Smooth muscle cell (in vitro differentiated cells): ENCODE measurements around the gene EPB41L4B. TPM values are rescaled to one million over a fixed set of nuclear protein-coding genes. Genes with fewer than 3 reads are reported as not detected.

Experiments used
- DNase-seq: peaks from one replicate; lab custom pipeline; 2025; ENCODE audit not compliant: unreplicated experiment; lab: John Stamatoyannopoulos, UW
- H2AFZ ChIP-seq: fragments of 200-600 bp; sonication (generic); 2 replicates; pipeline ENCODE4 v1.6.0; 2016; ENCODE audit warnings: antibody characterized with exemption, low read depth, mild to moderate bottlenecking
- H3F3A ChIP-seq: fragments of 200-600 bp; sonication (generic); 2 replicates; pipeline ENCODE4 v1.6.0; 2017; ENCODE audit warnings: antibody characterized with exemption, low read depth
- H3K27ac ChIP-seq: fragments of 200-600 bp; sonication (generic); 2 replicates; pipeline ENCODE4 v1.5.1; 2016; ENCODE audit warnings: low read depth, mild to moderate bottlenecking
- H3K27me3 ChIP-seq: fragments of 200-600 bp; sonication (generic); 2 replicates; pipeline ENCODE4 v1.6.1; 2016; ENCODE audit warnings: low read depth, mild to moderate bottlenecking
- H3K36me3 ChIP-seq: fragments of 200-600 bp; sonication (generic); 2 replicates; pipeline ENCODE4 v1.5.1; 2016; ENCODE audit warnings: low read depth
- H3K4me1 ChIP-seq: fragments of 200-600 bp; sonication (generic); 2 replicates; pipeline ENCODE4 v1.5.1; 2016; ENCODE audit warnings: low read depth
- H3K4me2 ChIP-seq: fragments of 200-600 bp; sonication (generic); 2 replicates; pipeline ENCODE4 v1.6.0; 2016; ENCODE audit warnings: mild to moderate bottlenecking
- H3K4me3 ChIP-seq: fragments of 200-600 bp; sonication (generic); 2 replicates; pipeline ENCODE4 v1.5.1; 2016; ENCODE audit warnings: mild to moderate bottlenecking
- H3K79me2 ChIP-seq: fragments of 200-600 bp; sonication (generic); 2 replicates; pipeline ENCODE4 v1.6.0; 2016; ENCODE audit warnings: low read depth, mild to moderate bottlenecking
- H3K9ac ChIP-seq: fragments of 200-600 bp; sonication (generic); 2 replicates; pipeline ENCODE4 v1.6.0; 2016; ENCODE audit warnings: low read depth
- H3K9me3 ChIP-seq: fragments of 200-600 bp; sonication (generic); replicated peaks from 2 replicates; pipeline ENCODE4 v1.5.1; 2016; ENCODE audit warnings: low read depth
- H4K20me1 ChIP-seq: fragments of 200-600 bp; sonication (generic); 2 replicates; pipeline ENCODE4 v1.6.0; 2016; ENCODE audit warnings: low read depth
- WGBS: methylation state at CpG from one replicate; pipeline ENCODE4 v1.1.7; 2016; ENCODE audit warnings: low lambda C conversion rate; 5-methylcytosine and 5-hydroxymethylcytosine counted together
- polyA plus RNA-seq: library from polyadenylated mRNA; unstranded; fragments of >200 nt; fragmentation: Nextera tagmentation; extraction: Ambion mirVana; gene quantifications from 2 replicates; pipeline ENCODE4 v1.2.1, GENCODE V29; 2016
- total RNA-seq: library from RNA; depleted of rRNA; stranded (reverse); fragments of >200 nt; gene quantifications from 2 replicates; pipeline ENCODE4 v1.2.3, GENCODE V29; 2014
- TF ChIP-seq, protein P1 (sequence below): fragments of 200-600 bp; sonication (generic); IDR thresholded peaks from 2 replicates; pipeline ENCODE4 v1.5.1; 2017; ENCODE audit warnings: borderline replicate concordance, mild to moderate bottlenecking, antibody characterized with exemption; ENCODE audit not compliant: insufficient read depth, poor library complexity, severe bottlenecking

EPB41L4B gene
- total and polyA plus RNA-seq, 2 experiments from 2014 or later: 0.74 to 2.5 TPM

DNA sequence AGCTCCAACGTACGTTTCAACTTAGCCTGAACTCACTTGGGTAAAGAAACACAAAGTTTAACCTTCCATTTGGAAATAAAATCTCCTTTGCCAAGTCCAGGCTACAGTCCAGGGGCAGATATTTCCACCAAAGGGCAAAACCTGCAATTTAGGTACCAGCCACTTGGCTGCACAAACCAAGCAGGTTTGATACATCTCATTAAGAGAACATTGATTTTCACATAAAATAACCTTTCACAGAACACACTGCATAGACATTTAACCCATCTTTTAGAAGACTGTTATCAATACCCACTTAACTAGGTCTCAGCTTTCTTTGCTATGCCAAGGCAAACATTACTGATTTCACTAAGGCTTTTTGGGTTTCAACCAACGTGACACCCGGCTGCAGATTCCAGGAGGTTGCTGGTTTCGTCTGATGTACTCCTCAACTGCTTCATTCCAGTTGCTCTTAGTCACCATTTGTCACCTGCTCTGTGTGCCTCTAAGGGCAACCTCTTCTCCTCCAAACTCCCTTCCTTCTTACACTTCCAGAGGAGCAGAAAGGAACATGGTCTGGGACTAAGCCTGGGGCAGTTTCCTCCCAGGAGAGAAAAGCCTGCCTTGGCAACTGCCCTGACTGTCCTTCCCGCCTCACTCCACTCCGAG, 67.1 kb downstream of the EPB41L4B start:
- Histone ChIP-seq H3K9ac (no peak overlapping the region), H4K20me1 (no peaks in the 10 kb centered on the region), H3F3A (peaks cover 5% of the 10 kb centered on the region), H3K4me2 (peak overlapping the region; percentile 36), H3K27ac (peak overlapping the region; percentile 63), H3K79me2 (no peaks in the 10 kb centered on the region), H3K4me3 (no peak overlapping the region), H3K9me3 (no peaks in the 10 kb centered on the region), H2AFZ (no peak overlapping the region), H3K4me1 (peaks cover 9% of the 10 kb centered on the region), H3K27me3 (no peaks in the 10 kb centered on the region), H3K36me3 (no peaks in the 10 kb centered on the region)
- TF ChIP-seq, protein P1, sequence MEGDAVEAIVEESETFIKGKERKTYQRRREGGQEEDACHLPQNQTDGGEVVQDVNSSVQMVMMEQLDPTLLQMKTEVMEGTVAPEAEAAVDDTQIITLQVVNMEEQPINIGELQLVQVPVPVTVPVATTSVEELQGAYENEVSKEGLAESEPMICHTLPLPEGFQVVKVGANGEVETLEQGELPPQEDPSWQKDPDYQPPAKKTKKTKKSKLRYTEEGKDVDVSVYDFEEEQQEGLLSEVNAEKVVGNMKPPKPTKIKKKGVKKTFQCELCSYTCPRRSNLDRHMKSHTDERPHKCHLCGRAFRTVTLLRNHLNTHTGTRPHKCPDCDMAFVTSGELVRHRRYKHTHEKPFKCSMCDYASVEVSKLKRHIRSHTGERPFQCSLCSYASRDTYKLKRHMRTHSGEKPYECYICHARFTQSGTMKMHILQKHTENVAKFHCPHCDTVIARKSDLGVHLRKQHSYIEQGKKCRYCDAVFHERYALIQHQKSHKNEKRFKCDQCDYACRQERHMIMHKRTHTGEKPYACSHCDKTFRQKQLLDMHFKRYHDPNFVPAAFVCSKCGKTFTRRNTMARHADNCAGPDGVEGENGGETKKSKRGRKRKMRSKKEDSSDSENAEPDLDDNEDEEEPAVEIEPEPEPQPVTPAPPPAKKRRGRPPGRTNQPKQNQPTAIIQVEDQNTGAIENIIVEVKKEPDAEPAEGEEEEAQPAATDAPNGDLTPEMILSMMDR: no peak
- WGBS: 53% methylated on average over 7 of the region's 7 CpGs
- no peak for DNase-seq

GRCh38 chr9:109253241-109253636, 67.6 kb downstream of the EPB41L4B start:
- H3K27ac ChIP-seq: no peak overlapping the region
- no peak overlapping the region for H2AFZ ChIP-seq
- H3K9me3 ChIP-seq: no peaks in the 10 kb centered on the region
- no peak overlapping the region for H3K4me2 ChIP-seq
- no peak for DNase-seq
- no peaks in the 10 kb centered on the region for H4K20me1 ChIP-seq
- peaks cover 9% of the 10 kb centered on the region for H3K4me1 ChIP-seq
- H3K27me3 ChIP-seq: no peaks in the 10 kb centered on the region
- no peak overlapping the region for H3K4me3 ChIP-seq
- H3K36me3 ChIP-seq: no peaks in the 10 kb centered on the region
- no peak overlapping the region for H3K9ac ChIP-seq
- H3F3A ChIP-seq: peaks cover 5% of the 10 kb centered on the region
- no peaks in the 10 kb centered on the region for H3K79me2 ChIP-seq
- TF ChIP-seq, protein P1: no peak
- WGBS: 93% methylated on average over 11 of the region's 11 CpGs

GRCh38 chr9:109252291-109252690, 68.6 kb downstream of the EPB41L4B start:
- H3K27me3 ChIP-seq: no peaks in the 10 kb centered on the region
- H3K9me3 ChIP-seq: no peaks in the 10 kb centered on the region
- H3K79me2 ChIP-seq: no peaks in the 10 kb centered on the region
- H4K20me1 ChIP-seq: no peaks in the 10 kb centered on the region
- no peak overlapping the region for H3K4me3 ChIP-seq
- H3K36me3 ChIP-seq: no peaks in the 10 kb centered on the region
- no peak for DNase-seq
- no peak overlapping the region for H3K4me2 ChIP-seq
- H3K4me1 ChIP-seq: peaks cover 9% of the 10 kb centered on the region
- no peak overlapping the region for H3K27ac ChIP-seq
- WGBS: 92% methylated on average over 7 of the region's 7 CpGs
- TF ChIP-seq, protein P1: no peak
- H2AFZ ChIP-seq: no peak overlapping the region
- H3F3A ChIP-seq: peaks cover 5% of the 10 kb centered on the region
- H3K9ac ChIP-seq: no peak overlapping the region

DNA sequence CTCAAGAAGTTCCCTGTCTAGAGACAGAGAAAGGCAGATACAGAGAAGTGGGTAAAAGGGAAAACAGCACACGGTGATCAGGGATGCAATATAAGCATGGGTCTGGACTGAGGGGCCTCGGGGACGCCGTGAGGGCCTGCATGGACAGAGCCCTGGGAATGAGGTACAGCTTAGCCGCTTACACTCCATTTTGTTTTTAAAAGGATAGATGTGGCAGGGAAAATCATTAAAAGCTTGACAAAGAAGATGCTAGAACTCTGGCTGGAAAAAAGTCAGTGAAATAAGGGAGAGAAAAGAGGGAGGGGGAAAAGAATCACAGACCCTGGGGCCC, 69.1 kb downstream of the EPB41L4B start:
- Histone ChIP-seq H3K36me3 (no peaks in the 10 kb centered on the region), H3K79me2 (no peaks in the 10 kb centered on the region), H3F3A (peaks cover 5% of the 10 kb centered on the region), H3K4me2 (peak overlapping the region; percentile 8), H3K27ac (no peak overlapping the region), H3K27me3 (no peaks in the 10 kb centered on the region), H2AFZ (no peak overlapping the region), H4K20me1 (no peaks in the 10 kb centered on the region), H3K9ac (no peak overlapping the region), H3K9me3 (no peaks in the 10 kb centered on the region), H3K4me1 (peaks cover 9% of the 10 kb centered on the region), H3K4me3 (no peak overlapping the region)
- WGBS: 75% methylated on average over 5 of the region's 5 CpGs
- no peak for DNase-seq
- TF ChIP-seq, protein P1: no peak
